Measurements from ENCODE around the gene POLR2F. TPM values are rescaled to one million over a fixed set of nuclear protein-coding genes. Genes with fewer than 3 reads are reported as not detected.

POLR2F gene
- total RNA-seq, 6 donors from 2014 or later = 48.9 to 152 (median 71.7) TPM

- Histone ChIP-seq H3K27ac (peak overlapping the region; percentile 82 to 96 (median 84)), H3K4me1 (peaks cover 20 to 46% (median 26%) of the 10 kb centered on the region in 4 donors), H3K9me3 (no peaks in the 10 kb centered on the region), H3K27me3 (no peaks in the 10 kb centered on the region), H3K36me3 (peaks cover 0 to 5% (median 4%) of the 10 kb centered on the region in 4 donors), H3K4me3 (peak overlapping the region; percentile 23 to 92 (median 79))
- ATAC-seq (ENCODE audit: low FRiP score in 2 of 2) (no peak), DNase-seq (no peak)
- no peak for TF ChIP-seq POLR2A (IDR thresholded peaks at IDR 0.05)
- 37 to 43% methylated on average over 9 to 19 of the region's 19 CpGs for WGBS, 2 donors
Observed at GRCh38 chr22:37907036-37907954, 46.2 kb upstream of the POLR2F start.

DNA sequence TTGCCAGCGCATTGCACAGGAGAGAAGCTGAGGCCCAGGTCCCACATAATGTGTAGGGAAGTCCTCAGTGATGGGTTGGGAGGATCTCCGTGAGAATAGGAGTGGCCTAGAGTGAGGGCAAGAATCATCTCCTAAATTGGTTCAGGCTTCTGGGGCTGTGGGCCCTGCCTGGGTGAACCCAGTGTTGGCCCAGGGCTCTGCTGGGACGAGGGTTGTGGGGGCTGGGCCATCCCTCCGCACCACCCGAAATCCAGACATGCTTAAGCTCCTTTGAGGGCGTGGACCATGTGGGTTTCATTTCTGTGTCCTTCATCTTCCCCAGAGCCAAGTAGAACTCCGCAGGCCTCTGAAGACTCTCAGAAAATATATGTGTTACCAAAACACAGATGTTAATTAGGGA, 43.7 kb upstream of the POLR2F start:
- 87 to 93% methylated on average over 3 to 7 of the region's 7 CpGs for whole genome bisulfite sequencing, 2 donors

DNA sequence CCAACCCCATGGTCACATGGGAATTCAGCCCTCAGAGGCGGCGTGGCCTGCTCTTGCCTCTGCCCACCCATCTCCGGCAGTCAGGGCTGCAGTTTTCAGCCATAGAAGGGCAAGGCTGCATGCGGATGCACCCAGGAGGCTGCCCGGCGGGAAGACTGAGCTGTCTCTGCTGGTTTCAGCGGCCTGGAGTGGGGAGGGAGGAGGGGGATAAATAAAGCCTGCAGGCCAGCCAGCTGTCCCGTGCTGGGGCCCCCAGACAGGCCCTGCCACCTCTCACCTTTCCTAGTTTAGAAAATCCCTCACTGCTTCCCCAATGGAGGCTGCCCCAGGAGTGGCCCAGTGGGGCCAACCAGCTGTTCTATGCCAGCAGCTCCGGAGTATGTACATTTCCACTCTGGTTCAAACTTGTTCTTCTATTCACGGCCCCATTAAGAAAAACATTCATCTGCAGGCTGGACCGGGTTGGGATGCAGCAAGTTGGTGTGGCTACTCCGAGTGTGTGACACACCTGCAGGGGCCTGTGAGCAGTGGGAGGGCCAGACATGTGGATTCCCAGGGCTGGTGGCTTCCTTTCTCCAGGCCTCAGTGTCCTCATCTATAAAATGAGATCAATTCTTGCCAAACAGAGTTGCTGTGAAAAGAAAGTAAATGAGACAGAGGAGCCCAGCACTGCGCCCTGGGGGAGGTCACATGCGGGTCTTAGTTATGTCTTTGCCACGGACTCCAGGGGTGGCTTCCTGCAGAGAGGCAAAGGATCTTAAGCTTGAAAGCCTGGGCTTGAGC, 42.4 kb upstream of the POLR2F start:
- no peak for ATAC-seq (ENCODE audit: low FRiP score in 2 of 2)
- TF ChIP-seq POLR2A (IDR thresholded peaks at IDR 0.05) (no peak), CTCF (IDR thresholded peaks at IDR 0.05) (no peak), EP300 (IDR thresholded peaks at IDR 0.05) (no peak), POLR2AphosphoS5 (IDR thresholded peaks at IDR 0.05) (no peak)
- Histone ChIP-seq H3K27me3 (no peaks in the 10 kb centered on the region), H3K27ac (peak overlapping the region in 2 of 4 donors; percentile 24 to 54), H3K4me3 (no peak overlapping the region), H3K9me3 (no peaks in the 10 kb centered on the region), H3K36me3 (peaks cover 0 to 25% (median 19%) of the 10 kb centered on the region in 4 donors), H3K4me1 (peaks cover 10 to 53% (median 20%) of the 10 kb centered on the region in 4 donors)
- 76 to 88% methylated on average over 10 to 15 of the region's 15 CpGs for WGBS, 2 donors
- no peak for DNase-seq

More for the DNA sequence above, 43.7 kb upstream of the POLR2F start:
- Histone ChIP-seq H3K36me3 (peaks cover 0 to 15% (median 12%) of the 10 kb centered on the region in 4 donors), H3K4me1 (peaks cover 20 to 63% (median 30%) of the 10 kb centered on the region in 4 donors), H3K4me3 (no peak overlapping the region), H3K9me3 (no peaks in the 10 kb centered on the region), H3K27ac (peak overlapping the region in 1 of 4 donors; percentile 54), H3K27me3 (no peaks in the 10 kb centered on the region)
- TF ChIP-seq POLR2AphosphoS5 (IDR thresholded peaks at IDR 0.05) (no peak), POLR2A (IDR thresholded peaks at IDR 0.05) (no peak), CTCF (IDR thresholded peaks at IDR 0.05) (no peak), EP300 (IDR thresholded peaks at IDR 0.05) (no peak)
- ATAC-seq (ENCODE audit: low FRiP score in 2 of 2) (no peak), DNase-seq (no peak)

DNA sequence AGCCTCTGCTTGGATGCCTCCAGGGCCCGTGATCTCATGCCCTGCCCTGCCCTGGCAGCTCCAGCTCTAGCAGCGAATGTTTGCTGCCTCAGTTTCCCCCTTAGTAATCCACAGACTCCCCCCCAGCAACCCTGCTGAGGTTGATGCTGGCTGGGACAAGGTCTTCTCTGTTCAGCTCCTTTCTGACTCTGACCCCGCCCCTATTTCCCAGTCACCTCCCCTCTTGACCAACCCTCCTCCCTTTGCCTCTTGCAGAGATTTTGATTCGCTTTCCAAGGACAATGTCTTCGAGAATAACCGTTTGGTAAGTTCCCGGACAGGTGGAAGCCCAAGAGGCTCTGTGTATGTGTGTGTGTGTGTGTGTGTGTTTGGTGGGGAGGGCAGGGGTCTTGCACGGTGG, 41.8 kb upstream of the POLR2F start:
- peak overlapping the region in 3 of 4 donors; percentile 15 to 54 (median 24) for H3K27ac ChIP-seq
- TF ChIP-seq EP300 (IDR thresholded peaks at IDR 0.05) (no peak), POLR2A (IDR thresholded peaks at IDR 0.05) (no peak), CTCF (IDR thresholded peaks at IDR 0.05) (no peak), POLR2AphosphoS5 (IDR thresholded peaks at IDR 0.05) (no peak)
- no peaks in the 10 kb centered on the region for H3K9me3 ChIP-seq
- H3K4me1 ChIP-seq = peaks cover 10 to 48% (median 20%) of the 10 kb centered on the region in 4 donors
- H3K4me3 ChIP-seq = no peak overlapping the region
- no peaks in the 10 kb centered on the region for H3K27me3 ChIP-seq
- no peak for DNase-seq
- 75 to 82% methylated on average over 8 of the region's 8 CpGs for WGBS, 2 donors
- peaks cover 2 to 32% (median 25%) of the 10 kb centered on the region in 4 donors for H3K36me3 ChIP-seq
- no peak for ATAC-seq (ENCODE audit: low FRiP score in 2 of 2)

GRCh38 chr22:37912171-37912570, 41.3 kb upstream of the POLR2F start:
- TF ChIP-seq EP300 (IDR thresholded peaks at IDR 0.05) (no peak), CTCF (IDR thresholded peaks at IDR 0.05) (no peak), POLR2A (IDR thresholded peaks at IDR 0.05) (no peak), POLR2AphosphoS5 (IDR thresholded peaks at IDR 0.05) (no peak)
- H3K36me3 ChIP-seq = peaks cover 7 to 36% (median 28%) of the 10 kb centered on the region in 4 donors
- peak overlapping the region in 3 of 4 donors; percentile 15 to 32 (median 24) for H3K27ac ChIP-seq
- H3K4me3 ChIP-seq = no peak overlapping the region
- DNase-seq (no peak), ATAC-seq (ENCODE audit: low FRiP score in 2 of 2) (peak in 1 of 2 donors; percentile 15)
- peaks cover 10 to 43% (median 15%) of the 10 kb centered on the region in 4 donors for H3K4me1 ChIP-seq
- whole genome bisulfite sequencing, 2 donors = 86 to 88% methylated on average over 4 to 8 of the region's 8 CpGs
- no peaks in the 10 kb centered on the region for H3K9me3 ChIP-seq
- H3K27me3 ChIP-seq = no peaks in the 10 kb centered on the region
